H1 (cell line): Measurements from ENCODE around the gene TPM2. TPM values are rescaled to one million over a fixed set of nuclear protein-coding genes. Genes with fewer than 3 reads are reported as not detected.

ENCODE experiments used
- CTCF ChIA-PET: fragments of 300-600 bp; sonication (Branson Sonifier 250); formaldehyde crosslinking; loops from one replicate; lab custom pipeline; 2021; ENCODE audit not compliant: partially characterized antibody; lab: Charles Lee
- POLR2A ChIA-PET: fragments of 300-600 bp; sonication (Branson Sonifier 250); formaldehyde crosslinking; loops from one replicate; lab custom pipeline; 2021; ENCODE audit warnings: inconsistent platforms; ENCODE audit not compliant: partially characterized antibody; lab: Charles Lee
- DNase-seq, 2 experiments: peaks; one replicate each; pipeline versions ENCODE4 v3.0.0 to v3.0.0-alpha.2; 2010 to 2022; ENCODE audit warnings: low spot score in 2 of 2, low read depth in 1 of 2, mixed read lengths in 1 of 2
- FAIRE-seq: peaks from 2 replicates; lab custom pipeline; 2011; peaks lifted over from hg19 to GRCh38; lab: Jason Lieb, UNC
- H2AFZ ChIP-seq: 2 replicates; pipeline ENCODE4 v1.8.1; 2012; ENCODE audit warnings: low read length, inconsistent platforms
- H2AK5ac ChIP-seq: 2 replicates; pipeline ENCODE4 v1.6.1; 2013; ENCODE audit warnings: low read depth, low read length
- H2BK120ac ChIP-seq: replicated peaks from 2 replicates; pipeline ENCODE3; 2013; ENCODE audit warnings: low read depth, low read length, inconsistent platforms
- H2BK12ac ChIP-seq: 2 replicates; pipeline ENCODE4 v1.6.1; 2013; ENCODE audit warnings: low read depth, low read length
- H2BK15ac ChIP-seq: 2 replicates; pipeline ENCODE4 v1.6.1; 2013; ENCODE audit warnings: low read length
- H2BK20ac ChIP-seq: 2 replicates; pipeline ENCODE4 v1.6.1; 2013; ENCODE audit warnings: low read length
- H2BK5ac ChIP-seq: 2 replicates; pipeline ENCODE4 v1.6.1; 2013; ENCODE audit warnings: low read depth, low read length
- H3K14ac ChIP-seq: 2 replicates; pipeline ENCODE4 v1.6.1; 2013; ENCODE audit warnings: inconsistent platforms; ENCODE audit not compliant: insufficient read length
- H3K18ac ChIP-seq: 2 replicates; pipeline ENCODE4 v1.6.1; 2013; ENCODE audit warnings: low read length; ENCODE audit errors: extremely low read depth
- H3K23ac ChIP-seq: 2 replicates; pipeline ENCODE4 v1.6.1; 2013; ENCODE audit warnings: inconsistent platforms; ENCODE audit not compliant: insufficient read length
- H3K23me2 ChIP-seq: 2 replicates; pipeline ENCODE4 v1.6.1; 2013; ENCODE audit warnings: low read depth, low read length
- H3K27ac ChIP-seq: 2 replicates; pipeline ENCODE4 v1.6.1; 2011; ENCODE audit warnings: low read depth, low read length, inconsistent platforms
- H3K27me3 ChIP-seq, 4 experiments: replicated peaks in 1 of 4; 1 replicate in 1 of 4; 2 replicates in 3 of 4; pipeline versions ENCODE4 v1.6.1 to v1.8.1; 2011 to 2013; ENCODE audit warnings: low read length in 3 of 4, mild to moderate bottlenecking in 3 of 4, inconsistent platforms in 2 of 4, mixed read lengths in 2 of 4, moderate library complexity in 1 of 4; ENCODE audit not compliant: control insufficient read depth in 3 of 4, insufficient read depth in 3 of 4; ENCODE audit errors: extremely low read depth in 1 of 4
- H3K36me3 ChIP-seq, 4 experiments: 2 replicates each; pipeline versions ENCODE4 v1.6.1 to v1.8.1; 2011 to 2013; ENCODE audit warnings: mild to moderate bottlenecking in 4 of 4, low read length in 3 of 4, moderate library complexity in 2 of 4, control low read depth in 1 of 4, inconsistent platforms in 1 of 4; ENCODE audit not compliant: insufficient read depth in 4 of 4, control insufficient read depth in 2 of 4
- H3K4ac ChIP-seq: replicated peaks from 2 replicates; pipeline ENCODE3; 2013; ENCODE audit warnings: low read length, low read depth, mixed read lengths, inconsistent platforms; ENCODE audit not compliant: insufficient read length
- H3K4me1 ChIP-seq, 4 experiments: replicated peaks in 1 of 4; 1 replicate in 1 of 4; 2 replicates in 3 of 4; pipeline versions ENCODE4 v1.6.1 to v1.8.1; 2011 to 2013; ENCODE audit warnings: low read length in 3 of 4, inconsistent platforms in 2 of 4, mixed read lengths in 1 of 4; ENCODE audit not compliant: insufficient read depth in 4 of 4, control insufficient read depth in 3 of 4
- H3K4me2 ChIP-seq, 2 experiments: 2 replicates each; pipeline versions ENCODE4 v1.6.1 to v1.8.1; 2011 to 2013; ENCODE audit warnings: low read depth in 2 of 2, low read length in 2 of 2, control low read depth in 1 of 2, inconsistent platforms in 1 of 2, mild to moderate bottlenecking in 1 of 2; ENCODE audit not compliant: insufficient read depth in 1 of 2
- H3K4me3 ChIP-seq, 4 experiments: fragments of 200-600, 300-600 bp in 1 of 4; sonication (generic), shearing (Covaris generic), sonication (Bioruptor Twin) in 1 of 4; 2 replicates each; pipeline versions ENCODE4 v1.5.1 to v1.8.1; 2011 to 2016; ENCODE audit warnings: low read length in 4 of 4, low read depth in 3 of 4, control low read depth in 2 of 4, inconsistent platforms in 2 of 4, mild to moderate bottlenecking in 2 of 4, mixed read lengths in 1 of 4, moderate library complexity in 1 of 4; ENCODE audit not compliant: insufficient read depth in 2 of 4; ENCODE audit errors: extremely low read depth in 1 of 4
- H3K56ac ChIP-seq: replicated peaks from 2 replicates; pipeline ENCODE3; 2013; ENCODE audit warnings: low read depth, mild to moderate bottlenecking, mixed read lengths, low read length, inconsistent platforms; ENCODE audit not compliant: insufficient read length
- H3K79me1 ChIP-seq: 2 replicates; pipeline ENCODE4 v1.6.1; 2013; ENCODE audit warnings: low read depth, low read length, control low read depth
- H3K79me2 ChIP-seq, 2 experiments: 2 replicates each; pipeline versions ENCODE4 v1.6.1 to v1.8.1; 2012 to 2013; ENCODE audit warnings: low read length in 2 of 2, mild to moderate bottlenecking in 2 of 2, inconsistent platforms in 1 of 2; ENCODE audit not compliant: insufficient read depth in 2 of 2, control insufficient read depth in 1 of 2
- H3K9ac ChIP-seq, 4 experiments: replicated peaks in 1 of 4; 1 replicate in 1 of 4; 2 replicates in 3 of 4; pipeline versions ENCODE4 v1.6.1 to v1.8.1; 2011 to 2013; ENCODE audit warnings: low read depth in 3 of 4, low read length in 3 of 4, control low read depth in 2 of 4, mild to moderate bottlenecking in 2 of 4, moderate library complexity in 2 of 4, inconsistent platforms in 1 of 4; ENCODE audit errors: extremely low read depth in 1 of 4
- H3K9me3 ChIP-seq, 2 experiments: 2 replicates each; pipeline versions ENCODE4 v1.6.1 to v1.8.1; 2012 to 2013; ENCODE audit warnings: mild to moderate bottlenecking in 2 of 2, moderate library complexity in 2 of 2, control low read depth in 1 of 2, inconsistent platforms in 1 of 2, low read depth in 1 of 2, low read length in 1 of 2, mixed read lengths in 1 of 2; ENCODE audit not compliant: insufficient read depth in 2 of 2
- H4K20me1 ChIP-seq, 2 experiments: replicated peaks in 1 of 2; 2 replicates each; pipeline versions ENCODE3 to v1.8.1; 2011 to 2013; ENCODE audit warnings: inconsistent platforms in 2 of 2, low read length in 2 of 2, mild to moderate bottlenecking in 1 of 2; ENCODE audit not compliant: insufficient read depth in 2 of 2, control insufficient read depth in 1 of 2
- H4K5ac ChIP-seq: 2 replicates; pipeline ENCODE4 v1.6.1; 2013; ENCODE audit warnings: low read length, low read depth, mixed read lengths, inconsistent platforms; ENCODE audit not compliant: insufficient read length
- H4K8ac ChIP-seq: 2 replicates; pipeline ENCODE4 v1.8.0; 2013; ENCODE audit warnings: mild to moderate bottlenecking, moderate library complexity, low read length, inconsistent platforms; ENCODE audit not compliant: insufficient read depth; ENCODE audit errors: extremely low read depth
- H4K91ac ChIP-seq: replicated peaks from 2 replicates; pipeline ENCODE3; 2013; ENCODE audit warnings: low read length, mixed read lengths, inconsistent platforms; ENCODE audit not compliant: insufficient read length
- CREB1 ChIP-seq: IDR thresholded peaks from 2 replicates; pipeline ENCODE4 v1.6.1; 2012; ENCODE audit warnings: inconsistent platforms
- EGR1 ChIP-seq: IDR thresholded peaks from 2 replicates; pipeline ENCODE4 v1.6.1; 2011; ENCODE audit warnings: low read depth, low read length, borderline replicate concordance
- GABPA ChIP-seq: IDR thresholded peaks from 2 replicates; pipeline ENCODE4 v1.6.1; 2011; ENCODE audit warnings: mild to moderate bottlenecking, low read length, moderate library complexity, borderline replicate concordance; ENCODE audit not compliant: insufficient read depth
- SIRT6 ChIP-seq: IDR thresholded peaks from one replicate; pipeline ENCODE4 v1.7.1; 2012; ENCODE audit warnings: low read length, inconsistent platforms
- SP1 ChIP-seq: IDR thresholded peaks from 2 replicates; pipeline ENCODE4 v1.6.1; 2011; ENCODE audit warnings: low read depth, low read length
- TBP ChIP-seq: IDR thresholded peaks from 2 replicates; pipeline ENCODE4 v1.6.1; 2011; ENCODE audit warnings: low read depth, low read length, improper control_type of control experiment
- TEAD4 ChIP-seq: IDR thresholded peaks from 2 replicates; pipeline ENCODE4 v1.6.1; 2012; ENCODE audit warnings: low read depth, low read length, inconsistent platforms, mixed read lengths
- WGBS, 2 experiments: shearing (Covaris generic) in 1 of 2; methylation state at CpG; one replicate each; pipeline versions ENCODE4 v1.1.6 to v1.1.7; 2013 to 2015; ENCODE audit warnings: low lambda C conversion rate in 2 of 2, mixed read lengths in 2 of 2, inconsistent platforms in 1 of 2, low coverage in 1 of 2, missing lambda C conversion rate in 1 of 2; ENCODE audit not compliant: insufficient replicate concordance in 2 of 2, insufficient coverage in 1 of 2, insufficient read length in 1 of 2; ENCODE audit errors: extremely low coverage in 1 of 2, missing lambda C conversion rate in 1 of 2; 5-methylcytosine and 5-hydroxymethylcytosine counted together
- polyA plus RNA-seq, 7 experiments: library from polyadenylated mRNA; depleted of rRNA in 3 of 7; stranded (reverse) in 5 of 7; unstranded in 2 of 7; fragments of >200 nt in 5 of 7; fragments of 200-250 nt in 2 of 7; gene quantifications; 1 replicate in 5 of 7; 2 replicates in 1 of 7; 4 replicates in 1 of 7; pipeline versions ENCODE4 v1.2.1 to v1.2.3, GENCODE V29; 2011 to 2013; ENCODE audit warnings: missing spikeins in 2 of 7, mixed read lengths in 2 of 7
- total RNA-seq: library from RNA; stranded (reverse); fragmentation: NEBNext Ultra II Directional; extraction: Animal tissue kit (Norgen Biotek cat#: 25700); gene quantifications from 2 replicates; pipeline ENCODE4 v1.2.1, GENCODE V29; 2021

The TPM2 gene
- total and polyA plus RNA-seq, 2 of the 8 experiments (the other 6 are each of a cell fraction or from before 2014, with no cell fraction given) = 62.5 to 181 TPM

- Histone ChIP-seq H3K4me1 (peaks cover 6 to 15% (median 8%) of the 10 kb centered on the region in 4 experiments; a peak in 6 of 7 replicates), H4K8ac (no peak overlapping the region), H2BK15ac (no peak overlapping the region), H4K20me1 (peaks cover 9% of the 10 kb centered on the region in 2 experiments), H2AFZ (no peak overlapping the region), H3K18ac (no peak overlapping the region), H3K9me3 (no peaks in the 10 kb centered on the region), H3K14ac (no peak overlapping the region), H3K9ac (no peak overlapping the region), H4K5ac (no peak overlapping the region), H3K56ac (no peak overlapping the region), H3K4ac (no peak overlapping the region), H2BK5ac (no peak overlapping the region), H2AK5ac (no peak overlapping the region), H3K79me1 (peaks cover 2% of the 10 kb centered on the region; the same call in 1 of the 2 replicates), H4K91ac (no peak overlapping the region), H2BK120ac (no peak overlapping the region), H3K36me3 (peaks cover 14 to 41% (median 32%) of the 10 kb centered on the region in 4 experiments), H3K27ac (no peak overlapping the region), H3K4me3 (no peak overlapping the region), H3K4me2 (no peak overlapping the region), H3K27me3 (no peaks in the 10 kb centered on the region), H3K23me2 (peaks cover 12% of the 10 kb centered on the region), H2BK20ac (no peak overlapping the region), H2BK12ac (no peak overlapping the region), H3K79me2 (peaks cover 0 to 21% of the 10 kb centered on the region in 2 experiments; a peak in 2 of 4 replicates), H3K23ac (no peak overlapping the region)
- DNase-seq (no peak), FAIRE-seq (no peak)
- POLR2A ChIA-PET = interaction anchor here (0.9 to 14.9 kb wide), 8 partner anchors 6 to 70 kb away, joined by 3 to 158 read pairs (median 40); partner anchors contain the start of genes ARHGEF39, CA9, CREB3 and TLN1
- TF ChIP-seq SIRT6 (no peak), CREB1 (no peak), TBP (no peak), TEAD4 (no peak), EGR1 (no peak), GABPA (no peak), SP1 (no peak)
- 69% methylated on average over 2 of the region's 2 CpGs; no CpG with 5 or more reads in 1 of the 2 experiments for WGBS, 2 experiments
- CTCF ChIA-PET = interaction anchor here (2.3 to 14.1 kb wide), 3 partner anchors 10 to 40 kb away, joined by 16 to 347 read pairs (median 29); partner anchors contain the start of genes ARHGEF39, CCDC107 and RMRP
These were observed 2.4 kb downstream of the TPM2 start for GRCh38 chr9:35687306-35687705.
